ENCODE measurements around the gene PLCL2.
"Not testable (repeated sequence)": the region's sequence is repeated elsewhere in the genome, so short reads cannot be mapped to it uniquely, and the experiment has no call there.

The PLCL2 gene

GRCh38 chr3:16917980-16918682 lies 33.4 kb downstream of the PLCL2 start:
- no peak for DNase-seq

- DNase-seq: no peak
Measured at GRCh38 chr3:16918683-16919025, 33.9 kb downstream of the PLCL2 start.

- DNase-seq: no peak
Measured at GRCh38 chr3:16923112-16923511, 38.4 kb downstream of the PLCL2 start.

- DNase-seq: no peak
Measured at GRCh38 chr3:16927485-16927884, 42.7 kb downstream of the PLCL2 start.

- DNase-seq: no peak
Measured at GRCh38 chr3:16928386-16929132, 43.8 kb downstream of the PLCL2 start.

GRCh38 chr3:16929311-16929710 lies 44.6 kb downstream of the PLCL2 start:
- DNase-seq: no peak

GRCh38 chr3:16932877-16933276 lies 48.1 kb downstream of the PLCL2 start:
- no peak for DNase-seq

- DNase-seq: no peak
Measured at GRCh38 chr3:16935781-16936180, 51.0 kb downstream of the PLCL2 start.

GRCh38 chr3:16936233-16936632 lies 51.5 kb downstream of the PLCL2 start:
- DNase-seq: peak; percentile 19

GRCh38 chr3:16936676-16937230 lies 52.0 kb downstream of the PLCL2 start:
- DNase-seq: no peak

GRCh38 chr3:16937326-16937845 lies 52.6 kb downstream of the PLCL2 start:
- no peak for DNase-seq

GRCh38 chr3:16940769-16941700 lies 56.3 kb downstream of the PLCL2 start:
- DNase-seq: no peak

- no peak for DNase-seq
Measured at GRCh38 chr3:16942955-16943354, 58.2 kb downstream of the PLCL2 start.

- DNase-seq: no peak
Measured at GRCh38 chr3:16943857-16944256, 59.1 kb downstream of the PLCL2 start.

- no peak for DNase-seq
Measured at GRCh38 chr3:16944356-16944755, 59.6 kb downstream of the PLCL2 start.

GRCh38 chr3:16945330-16945729 lies 60.6 kb downstream of the PLCL2 start:
- DNase-seq: no peak

GRCh38 chr3:16950282-16950681 lies 65.5 kb downstream of the PLCL2 start:
- no peak for DNase-seq

- no peak for DNase-seq
Measured at GRCh38 chr3:16950845-16951244, 66.1 kb downstream of the PLCL2 start.

GRCh38 chr3:16957852-16958251 lies 73.1 kb downstream of the PLCL2 start:
- DNase-seq: not testable (repeated sequence)

GRCh38 chr3:16960125-16960524 lies 75.4 kb downstream of the PLCL2 start:
- no peak for DNase-seq

GRCh38 chr3:16961621-16962205 lies 77.0 kb downstream of the PLCL2 start:
- DNase-seq: no peak

GRCh38 chr3:16975083-16975482 lies 90.3 kb downstream of the PLCL2 start:
- DNase-seq: no peak
